HepG2 (cell line): Measurements from ENCODE around the gene IL17RC. TPM values are rescaled to one million over a fixed set of nuclear protein-coding genes. Genes with fewer than 3 reads are reported as not detected.
A peak's percentile ranks its signal among the peaks of the same experiment; 100 is the strongest.

Experiments used
- ESRRA ChIP-seq: sonication (generic); formaldehyde crosslinking; IDR thresholded peaks from 2 replicates; pipeline ENCODE4 v1.5.1; 2020; ENCODE audit warnings: mild to moderate bottlenecking, low read depth, missing genetic modification reagents
- FOSL2 ChIP-seq: sonication (generic); formaldehyde crosslinking; IDR thresholded peaks from 2 replicates; pipeline ENCODE4 v1.4.0; 2020; ENCODE audit warnings: missing genetic modification reagents
- LCORL ChIP-seq, 2 experiments: fragments of 450-650 bp in 1 of 2; sonication (generic) in 1 of 2; formaldehyde crosslinking in 1 of 2; IDR thresholded peaks; 2 replicates each; pipeline versions ENCODE4 v1.5.0 to v1.6.1; 2017 to 2020; ENCODE audit warnings: antibody characterized with exemption in 1 of 2, missing genetic modification reagents in 1 of 2
- NCOA1 ChIP-seq: sonication (generic); formaldehyde crosslinking; IDR thresholded peaks from 2 replicates; pipeline ENCODE4 v1.9.0; 2021; ENCODE audit warnings: missing genetic modification reagents
- SMAD1 ChIP-seq: sonication (generic); formaldehyde crosslinking; IDR thresholded peaks from 2 replicates; pipeline ENCODE4 v1.4.0; 2020; ENCODE audit warnings: missing genetic modification reagents, low read depth, mild to moderate bottlenecking, borderline replicate concordance
- SNAPC4 ChIP-seq: sonication (generic); formaldehyde crosslinking; IDR thresholded peaks from 2 replicates; pipeline ENCODE4 v1.4.0; 2020; ENCODE audit warnings: mild to moderate bottlenecking, missing genetic modification reagents
- TAF1 ChIP-seq: sonication (generic); formaldehyde crosslinking; IDR thresholded peaks from 2 replicates; pipeline ENCODE4 v1.4.0; 2020; ENCODE audit warnings: missing genetic modification reagents
- ZBTB37 ChIP-seq: sonication (generic); formaldehyde crosslinking; IDR thresholded peaks from 2 replicates; pipeline ENCODE4 v1.4.0; 2020; ENCODE audit warnings: mild to moderate bottlenecking, missing genetic modification reagents
- ZFP91 ChIP-seq: sonication (generic); formaldehyde crosslinking; IDR thresholded peaks from 2 replicates; pipeline ENCODE4 v1.9.0; 2022; ENCODE audit warnings: missing genetic modification reagents, mild to moderate bottlenecking, borderline replicate concordance
- ZNF230 ChIP-seq: sonication (generic); formaldehyde crosslinking; IDR thresholded peaks from 2 replicates; pipeline ENCODE4 v1.4.0; 2020; ENCODE audit warnings: mild to moderate bottlenecking, missing genetic modification reagents
- ZNF317 ChIP-seq: sonication (generic); formaldehyde crosslinking; IDR thresholded peaks from 2 replicates; pipeline ENCODE4 v1.5.0; 2020; ENCODE audit warnings: mild to moderate bottlenecking, missing genetic modification reagents
- ZNF530 ChIP-seq: sonication (generic); formaldehyde crosslinking; IDR thresholded peaks from 2 replicates; pipeline ENCODE4 v1.5.0; 2020; ENCODE audit warnings: low read depth, mild to moderate bottlenecking, missing genetic modification reagents
- ZNF550 ChIP-seq: sonication (generic); formaldehyde crosslinking; IDR thresholded peaks from 2 replicates; pipeline ENCODE4 v1.4.0; 2020; ENCODE audit warnings: mild to moderate bottlenecking, missing genetic modification reagents, borderline replicate concordance
- ZNF747 ChIP-seq: sonication (generic); formaldehyde crosslinking; IDR thresholded peaks from 2 replicates; pipeline ENCODE4 v1.8.1; 2023; ENCODE audit warnings: missing genetic modification reagents, mild to moderate bottlenecking, borderline replicate concordance
- polyA plus RNA-seq, 8 experiments: library from polyadenylated mRNA; depleted of rRNA in 3 of 8; stranded (reverse) in 7 of 8; unstranded in 1 of 8; fragments of >200 nt; fragmentation: Illumina TruSeq in 4 of 8; extraction: Trizol in 4 of 8; gene quantifications; 2 replicates each; pipeline versions ENCODE4 v1.2.1 to v1.2.3, GENCODE V29; 2011 to 2016; ENCODE audit warnings: low read depth in 4 of 8, missing spikeins in 1 of 8, mixed read lengths in 1 of 8; ENCODE audit not compliant: insufficient read depth in 1 of 8
- total RNA-seq, 5 experiments: library from RNA; depleted of rRNA; stranded (reverse); fragments of >200 nt; fragmentation: Illumina TruSeq; extraction: Trizol; gene quantifications; 2 replicates each; pipeline ENCODE4 v1.2.3, GENCODE V29; 2016; ENCODE audit warnings: low read depth in 1 of 5

The IL17RC gene
- total and polyA plus RNA-seq, 2 of the 13 experiments (the other 11 are each of a cell fraction or from before 2014, with no cell fraction given), result 20.7 to 24.0 TPM

- 0 out of 2 replicates have a peak, but pooled peaks have one; percentile 83 for TF ChIP-seq SNAPC4 (CRISPR knock-in tag)
- TF ChIP-seq ZBTB37, result 0 out of 2 replicates have a peak, but pooled peaks have one; percentile 48
- TF ChIP-seq ESRRA, result 0 out of 2 replicates have a peak, but pooled peaks have one; percentile 34
- peak; percentile 72; the same call in 1 of the 2 replicates for TF ChIP-seq SMAD1 (CRISPR knock-in tag)
- TF ChIP-seq FOSL2 (CRISPR knock-in tag), result 0 out of 2 replicates have a peak, but pooled peaks have one; percentile 14
- peak; percentile 60; the same call in 1 of the 2 replicates for TF ChIP-seq ZFP91 (CRISPR knock-in tag)
- TF ChIP-seq LCORL (IDR thresholded peaks at IDR 0.05), result no peak
- TF ChIP-seq LCORL (CRISPR knock-in tag; IDR thresholded peaks at IDR 0.05), result peak; percentile 76
- 0 out of 2 replicates have a peak, but pooled peaks have one; percentile 8 for TF ChIP-seq ZNF550 (CRISPR knock-in tag)
- peak; percentile 52; the same call in 1 of the 2 replicates for TF ChIP-seq ZNF230
- 0 out of 2 replicates have a peak, but pooled peaks have one; percentile 34 for TF ChIP-seq ZNF530 (CRISPR knock-in tag)
- peak; percentile 61; the same call in 1 of the 2 replicates for TF ChIP-seq TAF1 (CRISPR knock-in tag)
- peak; percentile 75; the same call in 1 of the 2 replicates for TF ChIP-seq NCOA1 (CRISPR knock-in tag)
- TF ChIP-seq ZNF747 (CRISPR knock-in tag), result peak; percentile 25; the same call in 1 of the 2 replicates
- peak; percentile 85; the same call in 1 of the 2 replicates for TF ChIP-seq ZNF317
Measured at GRCh38 chr3:9902372-9903237, 14.3 kb upstream of the IL17RC start, which contains the start of gene IL17RE (continued).
